VCaP (cell line): ENCODE measurements around the gene USP32.
A peak's percentile ranks its signal among the peaks of the same experiment; 100 is the strongest.

Experiments
- H3K27ac ChIP-seq: fragments of 450-650 bp; 2 replicates; pipeline ENCODE4 v1.5.1; 2017
- CTCF ChIP-seq: fragments of 450-650 bp; conservative IDR thresholded peaks from 2 replicates; pipeline ENCODE4 v1.5.1; 2017; ENCODE audit warnings: mild to moderate bottlenecking, moderate library complexity

USP32 gene

GRCh38 chr17:60372790-60373483 is 19.0 kb downstream of the USP32 start:
- H3K27ac ChIP-seq = no peak overlapping the region
- no peak for TF ChIP-seq CTCF

- no peak for TF ChIP-seq CTCF
- H3K27ac ChIP-seq = peak overlapping the region; percentile 38
Observed at GRCh38 chr17:60371818-60372510, 20.0 kb downstream of the USP32 start.

GRCh38 chr17:60371416-60371815 is 20.5 kb downstream of the USP32 start:
- no peak for TF ChIP-seq CTCF
- peak overlapping the region; percentile 38 for H3K27ac ChIP-seq

- H3K27ac ChIP-seq = no peak overlapping the region
Observed at GRCh38 chr17:60369727-60370126, 22.2 kb downstream of the USP32 start.

GRCh38 chr17:60363700-60364405 is 28.1 kb downstream of the USP32 start:
- no peak overlapping the region for H3K27ac ChIP-seq
- no peak for TF ChIP-seq CTCF

More at GRCh38 chr17:60369727-60370126, 22.2 kb downstream of the USP32 start:
- TF ChIP-seq CTCF = no peak

GRCh38 chr17:60362329-60362728 is 29.6 kb downstream of the USP32 start:
- H3K27ac ChIP-seq = no peak overlapping the region
- no peak for TF ChIP-seq CTCF

GRCh38 chr17:60361889-60362288 is 30.0 kb downstream of the USP32 start:
- no peak overlapping the region for H3K27ac ChIP-seq

More at GRCh38 chr17:60361889-60362288, 30.0 kb downstream of the USP32 start:
- TF ChIP-seq CTCF = no peak
